Stomach (tissue), 9 donors: ENCODE data around the gene GRK1. TPM values are rescaled to one million over a fixed set of nuclear protein-coding genes. Genes with fewer than 3 reads are reported as not detected.

Experiments used
- DNase-seq, 2 donors: peaks; one replicate each; pipeline versions ENCODE4 v3.0.0 to v3.0.0-alpha.2; 2013 to 2019
- H3K27ac ChIP-seq, 5 donors: fragments of 200-600 bp in 4 of 5; sonication (generic) in 4 of 5; one replicate each; pipeline ENCODE4 v1.5.1; 2013 to 2019; ENCODE audit warnings: mild to moderate bottlenecking in 1 of 5, moderate library complexity in 1 of 5
- H3K27me3 ChIP-seq, 3 donors: fragments of 200-600 bp; sonication (generic); one replicate each; pipeline ENCODE4 v1.5.1; 2017 to 2019; ENCODE audit warnings: mixed run types in 1 of 3
- H3K36me3 ChIP-seq, 4 donors: fragments of 200-600 bp; sonication (generic); 1 replicate in 3 of 4; 2 replicates in 1 of 4; pipeline ENCODE4 v1.5.1; 2016 to 2019
- H3K4me1 ChIP-seq, 4 donors: fragments of 200-600 bp; sonication (generic); one replicate each; pipeline ENCODE4 v1.5.1; 2016 to 2019
- H3K4me3 ChIP-seq, 4 donors: fragments of 200-600 bp; sonication (generic) in 3 of 4; one replicate each; pipeline ENCODE4 v1.5.1; 2016 to 2019; ENCODE audit warnings: mild to moderate bottlenecking in 1 of 4
- H3K9me3 ChIP-seq, 4 donors: fragments of 200-600 bp; sonication (generic); one replicate each; pipeline ENCODE4 v1.5.1; 2016 to 2019
- CTCF ChIP-seq, 7 experiments: fragments of 450-650 bp in 4 of 7; fragments of 200-600 bp in 3 of 7; sonication (generic) in 3 of 7; IDR thresholded peaks; one replicate each; pipeline ENCODE4 v1.5.1; 2016 to 2019; ENCODE audit warnings: antibody characterized with exemption in 7 of 7, control low read depth in 2 of 7, mild to moderate bottlenecking in 1 of 7
- EP300 ChIP-seq: sonication (generic); formaldehyde crosslinking; IDR thresholded peaks from one replicate; pipeline ENCODE4 v1.6.1; 2017; ENCODE audit warnings: antibody characterized with exemption
- POLR2A ChIP-seq, 4 donors: fragments of 450-650 bp; IDR thresholded peaks; one replicate each; pipeline ENCODE4 v1.6.1; 2016; ENCODE audit warnings: antibody characterized with exemption in 4 of 4, control low read depth in 2 of 4, mild to moderate bottlenecking in 1 of 4, moderate library complexity in 1 of 4
- POLR2AphosphoS5 ChIP-seq, 3 donors: sonication (generic); formaldehyde crosslinking; IDR thresholded peaks; one replicate each; pipeline ENCODE4 v1.6.1; 2016; ENCODE audit warnings: antibody characterized with exemption in 3 of 3
- WGBS, 5 donors: extraction: QIAGEN DNeasy Blood & Tissue Kit in 3 of 5; methylation state at CpG; one replicate each; pipeline versions ENCODE4 v1.1.5 to v1.1.7; 2013 to 2018; 5-methylcytosine and 5-hydroxymethylcytosine counted together
- intact Hi-C: fragments of 100-400 bp; cut with DNase I; formaldehyde crosslinking; loops from one replicate; pipeline ENCODE4 v1.15.1; 2023; ENCODE audit warnings: low total_unique reads
- polyA plus RNA-seq, 3 donors: library from polyadenylated mRNA; stranded (reverse); fragments of 200-250 nt; gene quantifications; one replicate each; pipeline ENCODE4 v1.2.3, GENCODE V29; 2013
- total RNA-seq, 5 donors: library from RNA; depleted of rRNA; stranded (reverse); fragments of >200 nt; gene quantifications; one replicate each; pipeline versions ENCODE4 v1.1.0 to v1.2.3, GENCODE V29; 2014 to 2016
- donor health status: healthy with polysubstance abuse.
- donor health status: Bipolar disorder and iron deficiency.
- donor health status: healthy.

GRK1 gene
- total and polyA plus RNA-seq, 8 donors, result not detected

DNA sequence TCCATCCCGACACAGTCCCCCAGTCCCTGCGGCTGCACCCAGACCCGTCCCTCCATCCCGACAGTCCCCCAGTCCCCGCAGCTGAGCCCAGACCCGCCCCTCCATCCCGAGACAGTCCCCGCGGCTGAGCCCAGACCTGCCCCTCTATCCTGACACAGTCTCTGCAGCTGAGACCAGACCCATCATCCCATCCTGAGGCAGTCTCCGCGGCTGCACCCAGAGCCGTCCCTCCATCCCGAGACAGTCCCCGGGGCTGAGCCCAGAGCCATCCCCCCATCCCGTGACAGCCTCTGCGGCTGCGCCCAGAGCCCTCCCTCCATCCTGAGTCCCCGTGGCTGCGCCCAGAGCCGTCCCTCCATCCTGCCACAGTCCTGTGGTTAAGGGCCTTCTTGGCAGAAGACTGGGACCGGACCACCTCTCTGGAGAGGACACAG lies 63.3 kb downstream of the GRK1 start:
- no peak for TF ChIP-seq POLR2AphosphoS5 (IDR thresholded peaks at IDR 0.05)
- no peak for TF ChIP-seq POLR2A (IDR thresholded peaks at IDR 0.05)
- TF ChIP-seq CTCF (IDR thresholded peaks at IDR 0.05), result no peak
- TF ChIP-seq EP300, result no peak
- Histone ChIP-seq H3K27ac (no peak overlapping the region), H3K4me3 (no peak overlapping the region), H3K36me3 (no peaks in the 10 kb centered on the region), H3K27me3 (peaks cover 0 to 11% (median 0%) of the 10 kb centered on the region in 3 donors), H3K4me1 (peaks cover 0 to 10% (median 5%) of the 10 kb centered on the region in 4 donors), H3K9me3 (no peaks in the 10 kb centered on the region)
- WGBS, 5 donors, result 47 to 75% (median 51%) methylated on average over 9 to 21 of the region's 21 CpGs
- intact Hi-C loops, result no loop called here
- DNase-seq, result no peak

DNA sequence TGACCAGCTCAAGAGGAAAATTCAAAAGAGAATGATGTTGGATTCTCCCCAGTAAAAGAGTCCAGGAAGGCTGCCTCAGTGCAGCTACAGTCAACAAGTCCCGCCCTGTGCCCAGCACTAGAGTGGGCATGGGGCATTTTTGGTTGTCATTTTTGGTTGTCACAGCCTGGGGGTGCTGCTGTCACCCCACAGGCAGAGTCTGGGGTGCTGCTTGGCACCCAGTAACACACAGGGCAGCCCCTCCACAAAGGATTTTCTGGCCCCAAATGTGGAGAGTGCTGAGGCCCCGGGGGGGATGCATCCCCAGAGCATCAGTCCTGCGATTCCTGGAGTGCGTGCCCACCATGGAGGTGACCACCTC lies 63.8 kb downstream of the GRK1 start:
- H3K9me3 ChIP-seq, result no peaks in the 10 kb centered on the region
- DNase-seq, result no peak
- no peaks in the 10 kb centered on the region for H3K36me3 ChIP-seq
- intact Hi-C loops, result no loop called here
- peaks cover 0 to 10% (median 5%) of the 10 kb centered on the region in 4 donors for H3K4me1 ChIP-seq
- H3K27me3 ChIP-seq, result peaks cover 0 to 11% (median 0%) of the 10 kb centered on the region in 3 donors
- TF ChIP-seq POLR2AphosphoS5 (IDR thresholded peaks at IDR 0.05) (no peak), CTCF (IDR thresholded peaks at IDR 0.05) (no peak), POLR2A (IDR thresholded peaks at IDR 0.05) (no peak), EP300 (no peak)
- no peak overlapping the region for H3K27ac ChIP-seq
- no peak overlapping the region for H3K4me3 ChIP-seq
- 78 to 95% (median 90%) methylated on average over 1 to 4 of the region's 4 CpGs for WGBS, 5 donors

- Histone ChIP-seq H3K9me3 (no peaks in the 10 kb centered on the region), H3K4me3 (no peak overlapping the region), H3K27me3 (peaks cover 0 to 16% (median 0%) of the 10 kb centered on the region in 3 donors), H3K4me1 (peaks cover 0 to 10% (median 3%) of the 10 kb centered on the region in 4 donors), H3K27ac (no peak overlapping the region), H3K36me3 (no peaks in the 10 kb centered on the region)
- DNase-seq, result no peak
- no peak for TF ChIP-seq POLR2A (IDR thresholded peaks at IDR 0.05)
- no peak for TF ChIP-seq CTCF (IDR thresholded peaks at IDR 0.05)
- intact Hi-C loops, result no loop called here
- WGBS, 5 donors, result 69 to 83% (median 80%) methylated on average over 15 to 32 of the region's 32 CpGs
These were observed 64.5 kb downstream of the GRK1 start for GRCh38 chr13:113731192-113732175.

- WGBS, 5 donors, result 76 to 79% (median 78%) methylated on average over 8 to 29 of the region's 29 CpGs
- intact Hi-C loops, result no loop called here
- DNase-seq, result no peak
- H3K4me1 ChIP-seq, result peaks cover 0 to 10% (median 0%) of the 10 kb centered on the region in 4 donors
- H3K4me3 ChIP-seq, result no peak overlapping the region
- no peak overlapping the region for H3K27ac ChIP-seq
- peaks cover 0 to 22% (median 0%) of the 10 kb centered on the region in 3 donors for H3K27me3 ChIP-seq
- H3K9me3 ChIP-seq, result no peaks in the 10 kb centered on the region
- TF ChIP-seq CTCF (IDR thresholded peaks at IDR 0.05) (no peak), POLR2A (IDR thresholded peaks at IDR 0.05) (no peak), POLR2AphosphoS5 (IDR thresholded peaks at IDR 0.05) (no peak), EP300 (no peak)
- H3K36me3 ChIP-seq, result no peaks in the 10 kb centered on the region
These were observed 65.3 kb downstream of the GRK1 start for GRCh38 chr13:113732176-113732960.
